Fibroblast of skin of left quadriceps (primary cell): ENCODE data around the gene CABCOCO1.

Experiments used
- DNase-seq, 2 experiments: peaks; one replicate each; pipeline ENCODE4 v3.0.0-alpha.2; 2013; ENCODE audit warnings: low read depth in 2 of 2

Gene CABCOCO1

DNA sequence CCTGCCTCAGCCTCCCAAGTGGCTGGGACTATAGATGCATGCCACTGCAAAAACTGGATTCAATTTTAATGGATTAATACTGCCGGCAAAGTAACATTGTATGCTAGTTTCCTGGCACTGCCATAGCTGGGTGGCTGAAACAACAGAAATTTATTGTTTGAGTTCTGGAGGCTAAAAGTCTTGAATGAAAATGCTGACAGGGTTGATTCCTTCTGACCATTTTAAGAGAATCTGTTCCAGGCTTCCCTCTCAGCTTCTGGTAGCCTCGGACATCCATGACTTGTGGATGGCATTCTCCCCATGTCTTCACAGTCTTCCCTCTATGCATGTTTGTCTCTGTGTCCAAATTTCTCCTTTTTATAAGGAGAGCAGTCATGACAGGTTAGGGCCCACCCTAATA lies 151.4 kb downstream of the CABCOCO1 start:
- DNase-seq, result no peak

DNA sequence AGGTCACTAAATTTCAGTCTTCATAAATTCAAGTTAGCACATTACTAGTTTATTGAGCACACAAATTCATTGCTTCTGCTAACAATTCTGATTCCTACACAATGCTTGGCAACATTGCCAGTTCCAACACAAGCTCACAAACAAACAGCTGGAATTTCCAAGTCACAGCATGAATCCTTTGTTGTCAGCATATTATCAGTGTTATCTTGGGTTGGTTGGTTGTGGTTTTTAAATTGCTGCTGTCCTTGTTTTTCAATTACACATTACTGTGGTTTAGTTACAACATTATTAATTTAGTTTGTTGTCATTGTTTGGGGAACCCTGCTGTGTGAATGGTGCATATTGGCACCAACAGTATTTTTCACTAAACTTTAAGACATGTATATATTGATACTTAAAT lies 152.8 kb downstream of the CABCOCO1 start:
- no peak for DNase-seq
